KOPT-K1 (cell line): ENCODE results near the gene PLD2.

Experiments used
- H3K27ac ChIP-seq: fragments of 200-600 bp; sonication (generic); 2 replicates; pipeline ENCODE4 v1.5.1; 2016; ENCODE audit warnings: antibody characterized with exemption, mild to moderate bottlenecking, low read depth, low read length; ENCODE audit not compliant: poor library complexity, severe bottlenecking
- H3K36me3 ChIP-seq: fragments of 200-600 bp; sonication (generic); 2 replicates; pipeline ENCODE4 v1.5.1; 2017; ENCODE audit warnings: antibody characterized with exemption, mild to moderate bottlenecking, low read length, moderate library complexity; ENCODE audit not compliant: insufficient read depth
- H3K9me3 ChIP-seq: fragments of 200-600 bp; sonication (generic); 2 replicates; pipeline ENCODE4 v1.5.1; 2017; ENCODE audit warnings: antibody characterized with exemption, low read length, mild to moderate bottlenecking; ENCODE audit not compliant: insufficient read depth, poor library complexity, severe bottlenecking

PLD2 gene

DNA sequence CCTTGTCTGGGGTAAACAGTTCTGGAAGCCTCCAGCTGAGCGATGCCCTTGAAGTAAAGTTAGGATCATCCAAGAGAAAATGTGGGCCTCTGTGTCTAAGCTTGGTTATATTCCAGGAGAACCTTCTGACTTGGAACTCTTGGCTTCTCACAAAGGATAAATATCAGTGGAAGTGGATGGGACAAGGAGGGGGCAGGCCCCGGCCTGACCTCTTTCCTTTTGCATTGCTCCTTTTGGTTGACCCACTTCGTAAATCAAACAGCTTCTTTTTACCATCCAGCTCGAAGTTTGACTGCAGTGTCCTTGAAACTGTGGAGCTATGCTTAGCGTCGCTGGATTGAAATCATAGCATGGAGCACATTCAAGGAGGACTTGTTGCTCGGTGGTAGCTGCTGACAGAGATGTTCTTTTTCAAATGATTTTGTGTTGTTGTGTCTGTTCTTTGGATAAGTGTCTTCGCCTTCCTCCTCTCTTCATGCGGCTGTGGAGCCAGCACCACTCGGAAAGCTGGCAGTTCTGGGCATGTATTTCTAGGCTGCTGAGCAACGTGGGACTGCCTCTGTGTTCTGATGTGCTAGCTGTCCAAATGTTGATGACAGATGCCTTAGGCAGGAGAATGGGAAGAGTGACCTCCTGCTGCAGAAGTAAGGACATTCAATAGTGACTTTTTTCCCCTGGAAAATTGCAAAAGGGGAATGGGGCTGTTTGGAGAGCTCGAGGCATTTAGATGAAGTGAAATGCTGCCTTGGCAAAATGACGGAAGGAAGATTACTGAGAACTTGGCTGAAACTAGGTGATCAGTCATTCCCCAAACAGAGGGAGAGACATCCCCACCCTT lies 30.7 kb downstream of the PLD2 start:
- no peak overlapping the region for H3K27ac ChIP-seq
- H3K9me3 ChIP-seq: no peaks in the 10 kb centered on the region
- no peaks in the 10 kb centered on the region for H3K36me3 ChIP-seq

DNA sequence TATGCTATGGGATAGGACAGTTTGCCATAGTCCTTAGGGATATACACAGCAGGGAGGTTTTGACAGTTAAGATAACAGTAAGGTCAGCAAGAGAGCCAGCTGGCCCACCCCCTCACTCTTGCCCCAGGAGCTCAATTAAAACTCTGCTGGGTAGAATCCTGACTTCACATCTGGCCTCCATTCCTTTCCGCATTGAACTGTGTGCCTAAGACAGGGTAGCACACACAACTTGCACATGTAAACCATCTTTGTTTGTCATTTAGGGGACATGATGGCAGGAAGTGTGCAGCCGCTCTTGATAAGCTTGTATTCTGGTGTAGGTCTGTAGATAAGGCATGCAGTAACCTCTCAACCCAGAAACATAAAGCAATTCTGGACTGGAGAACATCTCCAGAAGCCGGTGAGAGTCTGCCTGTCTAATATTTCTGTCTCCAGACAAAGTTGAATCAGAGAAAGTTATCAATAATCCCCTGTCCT lies 31.4 kb downstream of the PLD2 start:
- Histone ChIP-seq H3K9me3 (no peaks in the 10 kb centered on the region), H3K27ac (no peak overlapping the region), H3K36me3 (no peaks in the 10 kb centered on the region)

GRCh38 chr17:4839221-4839620 lies 32.3 kb downstream of the PLD2 start:
- Histone ChIP-seq H3K27ac (no peak overlapping the region), H3K36me3 (no peaks in the 10 kb centered on the region), H3K9me3 (no peaks in the 10 kb centered on the region)

DNA sequence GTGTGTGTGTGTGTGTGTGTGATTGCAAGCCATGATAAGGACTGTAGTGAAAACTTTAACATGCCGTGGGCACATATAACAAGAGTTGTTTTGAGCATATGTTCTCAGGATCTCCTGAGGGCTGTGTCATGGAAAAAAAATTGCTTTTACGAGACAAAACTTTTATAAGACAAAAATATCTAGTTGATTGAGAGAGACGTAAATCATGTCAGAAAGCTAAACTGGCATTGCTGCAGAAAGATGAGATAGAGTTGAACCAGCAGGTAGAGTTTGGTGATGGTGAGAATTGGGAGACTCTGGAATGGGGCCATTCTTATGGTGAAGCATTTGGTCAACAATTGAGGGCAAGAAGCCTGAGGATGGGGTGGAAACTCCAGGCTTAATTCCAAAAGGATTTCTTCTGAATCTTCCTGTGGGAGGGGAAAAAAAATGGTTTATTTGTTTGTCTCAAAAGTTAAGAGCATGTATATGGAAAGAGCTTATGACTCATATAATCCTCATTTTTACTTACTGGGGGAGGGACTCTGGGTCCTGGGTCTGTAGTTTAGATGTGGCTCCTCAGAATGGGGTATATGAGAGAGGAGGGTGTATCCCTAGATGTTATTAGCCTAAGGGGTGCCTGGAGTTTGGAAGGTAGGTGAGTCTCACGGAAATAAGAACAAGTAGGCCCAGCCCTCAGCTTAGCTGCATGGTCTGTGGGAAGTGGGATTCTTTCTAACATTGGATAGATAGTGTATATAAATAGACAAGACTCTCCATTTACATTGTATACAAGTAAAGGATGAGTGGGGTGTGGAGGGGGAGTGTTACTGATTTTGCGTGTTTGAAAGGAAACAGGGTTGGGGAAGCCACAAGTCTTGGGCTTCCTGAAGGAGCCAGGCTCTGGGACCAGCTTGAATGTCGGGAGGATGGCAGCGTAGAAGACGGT lies 33.3 kb downstream of the PLD2 start:
- Histone ChIP-seq H3K36me3 (no peaks in the 10 kb centered on the region), H3K9me3 (no peaks in the 10 kb centered on the region), H3K27ac (no peak overlapping the region)

- no peaks in the 10 kb centered on the region for H3K36me3 ChIP-seq
- H3K27ac ChIP-seq: no peak overlapping the region
- no peaks in the 10 kb centered on the region for H3K9me3 ChIP-seq
These were observed 33.9 kb downstream of the PLD2 start for GRCh38 chr17:4840893-4841242.

DNA sequence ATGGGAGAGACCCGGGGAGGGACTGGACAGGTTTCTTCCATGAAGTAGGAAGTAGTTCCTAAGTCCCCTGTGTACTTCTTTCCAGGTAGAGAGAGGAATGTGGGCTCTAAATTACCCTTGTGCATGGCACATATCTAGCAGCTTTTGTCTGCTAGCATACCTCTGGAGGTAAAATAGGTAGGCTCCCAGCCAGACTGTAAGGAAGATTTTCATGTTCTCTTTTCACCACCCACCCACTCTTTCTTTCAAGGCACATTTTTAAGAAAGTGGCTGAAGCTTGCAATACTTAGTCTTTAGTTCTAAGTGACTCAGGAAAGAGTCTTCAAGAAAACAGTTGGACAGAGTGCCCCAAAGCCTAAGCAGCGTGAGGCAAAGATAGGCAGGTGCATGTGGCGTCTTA lies 35.4 kb downstream of the PLD2 start:
- no peaks in the 10 kb centered on the region for H3K36me3 ChIP-seq
- H3K9me3 ChIP-seq: no peaks in the 10 kb centered on the region
- H3K27ac ChIP-seq: no peak overlapping the region

DNA sequence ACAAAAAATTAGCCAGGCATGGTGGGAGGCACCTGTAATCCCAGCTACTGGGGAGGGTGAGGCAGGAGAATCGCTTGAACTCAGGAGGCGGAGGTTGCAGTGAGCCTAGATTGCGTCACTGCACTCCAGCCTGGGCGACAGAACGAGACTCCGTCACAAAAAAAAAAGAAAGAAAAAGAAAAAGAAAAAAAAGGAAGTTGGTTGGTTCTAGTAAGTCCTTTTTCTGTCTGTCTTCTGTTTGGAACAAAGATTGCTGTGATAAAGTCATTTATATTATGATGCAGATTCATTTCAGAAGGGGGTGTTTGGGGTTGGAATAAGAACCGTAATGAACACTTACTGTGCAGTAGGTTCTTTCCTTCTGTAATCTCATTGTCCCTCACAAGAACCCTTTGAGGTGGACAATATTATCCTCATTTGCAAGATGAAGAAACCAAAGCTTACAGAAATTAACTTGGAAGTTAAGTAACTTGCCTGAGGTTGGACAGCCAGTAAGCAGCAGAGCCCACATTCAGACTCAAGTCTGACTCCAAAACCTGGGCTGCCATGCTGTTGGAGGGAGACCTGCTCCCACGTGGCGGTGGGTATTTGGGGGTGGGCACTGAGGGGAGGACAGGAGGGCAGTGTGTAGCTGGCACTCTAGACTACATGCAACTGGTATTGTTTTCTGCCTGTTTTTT lies 36.5 kb downstream of the PLD2 start:
- Histone ChIP-seq H3K27ac (no peak overlapping the region), H3K36me3 (no peaks in the 10 kb centered on the region)

DNA sequence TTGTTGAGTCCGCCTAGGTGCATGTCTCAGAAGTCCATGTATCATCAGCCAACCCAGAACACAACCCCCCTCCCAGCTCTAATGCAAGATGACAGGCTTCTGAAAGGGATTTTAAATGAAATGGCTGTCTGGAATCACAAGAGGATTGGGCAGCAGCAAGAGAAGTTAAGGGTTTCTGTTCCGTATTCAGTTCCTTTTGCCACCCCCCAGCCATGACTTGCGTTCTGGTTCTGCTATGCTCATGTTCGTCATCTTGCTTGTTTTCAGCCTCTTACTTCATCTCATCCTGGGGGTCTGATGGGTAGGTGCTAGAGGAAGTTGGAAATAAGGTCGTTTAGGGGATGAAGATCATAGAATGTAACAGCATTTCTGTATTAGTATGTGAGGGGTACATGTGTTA lies 38.2 kb downstream of the PLD2 start:
- no peaks in the 10 kb centered on the region for H3K36me3 ChIP-seq
- H3K9me3 ChIP-seq: no peaks in the 10 kb centered on the region
- no peak overlapping the region for H3K27ac ChIP-seq

More for the DNA sequence above, 36.5 kb downstream of the PLD2 start:
- H3K9me3 ChIP-seq: no peaks in the 10 kb centered on the region

GRCh38 chr17:4846635-4847390 lies 39.9 kb downstream of the PLD2 start:
- no peaks in the 10 kb centered on the region for H3K9me3 ChIP-seq
- H3K36me3 ChIP-seq: no peaks in the 10 kb centered on the region
- no peak overlapping the region for H3K27ac ChIP-seq

- Histone ChIP-seq H3K27ac (no peak overlapping the region), H3K9me3 (no peaks in the 10 kb centered on the region), H3K36me3 (no peaks in the 10 kb centered on the region)
These were observed 42.1 kb downstream of the PLD2 start for GRCh38 chr17:4849011-4849536.

GRCh38 chr17:4850246-4850645 lies 43.3 kb downstream of the PLD2 start:
- Histone ChIP-seq H3K9me3 (no peaks in the 10 kb centered on the region), H3K36me3 (no peaks in the 10 kb centered on the region), H3K27ac (no peak overlapping the region)

GRCh38 chr17:4851084-4851483 lies 44.1 kb downstream of the PLD2 start:
- Histone ChIP-seq H3K27ac (no peak overlapping the region), H3K9me3 (no peaks in the 10 kb centered on the region), H3K36me3 (no peaks in the 10 kb centered on the region)

GRCh38 chr17:4852567-4853207 lies 45.7 kb downstream of the PLD2 start:
- H3K27ac ChIP-seq: no peak overlapping the region
- H3K9me3 ChIP-seq: no peaks in the 10 kb centered on the region
- no peaks in the 10 kb centered on the region for H3K36me3 ChIP-seq

DNA sequence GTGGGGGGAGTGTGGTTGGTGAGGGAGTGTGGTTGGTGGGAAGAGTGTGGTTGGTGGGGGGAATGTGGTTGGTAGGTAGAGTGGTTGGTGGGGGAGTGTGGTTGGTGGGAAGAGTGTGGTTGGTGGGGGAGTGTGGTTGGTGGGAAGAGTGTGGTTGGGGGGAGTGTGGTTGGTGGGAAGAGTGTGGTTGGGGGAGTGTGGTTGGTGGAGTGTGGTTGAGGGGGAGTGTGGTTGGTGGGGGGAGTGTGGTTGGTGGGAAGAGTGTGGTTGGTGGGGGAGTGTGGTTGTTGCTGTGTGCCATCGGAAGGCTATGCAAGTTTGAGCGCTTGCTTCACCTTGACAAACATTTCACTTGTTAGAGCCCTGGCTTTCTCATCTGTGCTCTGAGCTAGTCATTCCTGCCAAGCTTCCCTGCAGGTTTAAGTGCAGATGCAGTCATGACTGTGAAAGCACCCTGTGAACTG lies 46.3 kb downstream of the PLD2 start:
- Histone ChIP-seq H3K27ac (no peak overlapping the region), H3K36me3 (no peaks in the 10 kb centered on the region)

More for the DNA sequence above, 46.3 kb downstream of the PLD2 start:
- no peaks in the 10 kb centered on the region for H3K9me3 ChIP-seq
